Neural cell (in vitro differentiated cells): ENCODE results near the gene ACACA.

ENCODE experiments used
- EZH2 ChIP-seq: fragments of 200-600, 300-800 bp; shearing (Covaris generic), sonication (generic); IDR thresholded peaks from 2 replicates; pipeline ENCODE4 v1.6.1; 2014; ENCODE audit warnings: antibody characterized with exemption, low read length, borderline replicate concordance, mild to moderate bottlenecking; ENCODE audit not compliant: insufficient read depth, poor library complexity, severe bottlenecking
- POLR2AphosphoS5 ChIP-seq: IDR thresholded peaks from 2 replicates; pipeline ENCODE4 v1.6.1; 2012
- RAD21 ChIP-seq: fragments of 450-650 bp; conservative IDR thresholded peaks from 2 replicates; pipeline ENCODE4 v1.6.1; 2014; ENCODE audit warnings: antibody characterized with exemption, mild to moderate bottlenecking, moderate library complexity
- SMC3 ChIP-seq: fragments of 450-650 bp; conservative IDR thresholded peaks from 2 replicates; pipeline ENCODE4 v1.6.1; 2014; ENCODE audit warnings: antibody characterized with exemption, mild to moderate bottlenecking, moderate library complexity; ENCODE audit not compliant: poor library complexity
- TAF1 ChIP-seq: IDR thresholded peaks from 2 replicates; pipeline ENCODE4 v1.6.1; 2012; ENCODE audit warnings: low read depth
- TF ChIP-seq, protein P1 (sequence below): fragments of 450-650 bp; IDR thresholded peaks from 2 replicates; pipeline ENCODE4 v1.5.1; 2014; ENCODE audit warnings: antibody characterized with exemption, mild to moderate bottlenecking, moderate library complexity; ENCODE audit not compliant: poor library complexity, severe bottlenecking

GRCh38 chr17:37211136-37211535 is 195.5 kb downstream of the ACACA start:
- TF ChIP-seq, protein P1, sequence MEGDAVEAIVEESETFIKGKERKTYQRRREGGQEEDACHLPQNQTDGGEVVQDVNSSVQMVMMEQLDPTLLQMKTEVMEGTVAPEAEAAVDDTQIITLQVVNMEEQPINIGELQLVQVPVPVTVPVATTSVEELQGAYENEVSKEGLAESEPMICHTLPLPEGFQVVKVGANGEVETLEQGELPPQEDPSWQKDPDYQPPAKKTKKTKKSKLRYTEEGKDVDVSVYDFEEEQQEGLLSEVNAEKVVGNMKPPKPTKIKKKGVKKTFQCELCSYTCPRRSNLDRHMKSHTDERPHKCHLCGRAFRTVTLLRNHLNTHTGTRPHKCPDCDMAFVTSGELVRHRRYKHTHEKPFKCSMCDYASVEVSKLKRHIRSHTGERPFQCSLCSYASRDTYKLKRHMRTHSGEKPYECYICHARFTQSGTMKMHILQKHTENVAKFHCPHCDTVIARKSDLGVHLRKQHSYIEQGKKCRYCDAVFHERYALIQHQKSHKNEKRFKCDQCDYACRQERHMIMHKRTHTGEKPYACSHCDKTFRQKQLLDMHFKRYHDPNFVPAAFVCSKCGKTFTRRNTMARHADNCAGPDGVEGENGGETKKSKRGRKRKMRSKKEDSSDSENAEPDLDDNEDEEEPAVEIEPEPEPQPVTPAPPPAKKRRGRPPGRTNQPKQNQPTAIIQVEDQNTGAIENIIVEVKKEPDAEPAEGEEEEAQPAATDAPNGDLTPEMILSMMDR: no peak
- no peak for TF ChIP-seq RAD21
- no peak for TF ChIP-seq POLR2AphosphoS5
- no peak for TF ChIP-seq EZH2
- TF ChIP-seq TAF1: no peak
- no peak for TF ChIP-seq SMC3
